ENCODE measurements around the gene UBC.

GRCh38 chr12:124916374-124917134 is 2.1 kb upstream of the UBC start:
- TF ChIP-seq, protein P1, sequence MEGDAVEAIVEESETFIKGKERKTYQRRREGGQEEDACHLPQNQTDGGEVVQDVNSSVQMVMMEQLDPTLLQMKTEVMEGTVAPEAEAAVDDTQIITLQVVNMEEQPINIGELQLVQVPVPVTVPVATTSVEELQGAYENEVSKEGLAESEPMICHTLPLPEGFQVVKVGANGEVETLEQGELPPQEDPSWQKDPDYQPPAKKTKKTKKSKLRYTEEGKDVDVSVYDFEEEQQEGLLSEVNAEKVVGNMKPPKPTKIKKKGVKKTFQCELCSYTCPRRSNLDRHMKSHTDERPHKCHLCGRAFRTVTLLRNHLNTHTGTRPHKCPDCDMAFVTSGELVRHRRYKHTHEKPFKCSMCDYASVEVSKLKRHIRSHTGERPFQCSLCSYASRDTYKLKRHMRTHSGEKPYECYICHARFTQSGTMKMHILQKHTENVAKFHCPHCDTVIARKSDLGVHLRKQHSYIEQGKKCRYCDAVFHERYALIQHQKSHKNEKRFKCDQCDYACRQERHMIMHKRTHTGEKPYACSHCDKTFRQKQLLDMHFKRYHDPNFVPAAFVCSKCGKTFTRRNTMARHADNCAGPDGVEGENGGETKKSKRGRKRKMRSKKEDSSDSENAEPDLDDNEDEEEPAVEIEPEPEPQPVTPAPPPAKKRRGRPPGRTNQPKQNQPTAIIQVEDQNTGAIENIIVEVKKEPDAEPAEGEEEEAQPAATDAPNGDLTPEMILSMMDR (tag by site-specific recombination; IDR thresholded peaks at IDR 0.05) = no peak
- TF ChIP-seq SP3 (tag by site-specific recombination; IDR thresholded peaks at IDR 0.05) (no peak), ZXDB (tag by site-specific recombination; IDR thresholded peaks at IDR 0.05) (0 out of 2 replicates have a peak, but pooled peaks have one; percentile 11), TCF7L2 (IDR thresholded peaks at IDR 0.05; ENCODE audit: borderline replicate concordance, low read depth, low read length) (no peak), ZNF670 (tag by site-specific recombination; IDR thresholded peaks at IDR 0.05; ENCODE audit: low read depth) (no peak), ZNF48 (tag by site-specific recombination; IDR thresholded peaks at IDR 0.05) (no peak), ZNF660 (tag by site-specific recombination; IDR thresholded peaks at IDR 0.05) (no peak), ZNF24 (tag by site-specific recombination; IDR thresholded peaks at IDR 0.05) (no peak), ZNF585B (tag by site-specific recombination; IDR thresholded peaks at IDR 0.05) (no peak), HOXA7 (CRISPR knock-in tag; IDR thresholded peaks at IDR 0.05; ENCODE audit: borderline replicate concordance) (no peak)

Measured in HEK293 (cell line).